ENCODE data around the gene ART3.

Gene ART3

DNA sequence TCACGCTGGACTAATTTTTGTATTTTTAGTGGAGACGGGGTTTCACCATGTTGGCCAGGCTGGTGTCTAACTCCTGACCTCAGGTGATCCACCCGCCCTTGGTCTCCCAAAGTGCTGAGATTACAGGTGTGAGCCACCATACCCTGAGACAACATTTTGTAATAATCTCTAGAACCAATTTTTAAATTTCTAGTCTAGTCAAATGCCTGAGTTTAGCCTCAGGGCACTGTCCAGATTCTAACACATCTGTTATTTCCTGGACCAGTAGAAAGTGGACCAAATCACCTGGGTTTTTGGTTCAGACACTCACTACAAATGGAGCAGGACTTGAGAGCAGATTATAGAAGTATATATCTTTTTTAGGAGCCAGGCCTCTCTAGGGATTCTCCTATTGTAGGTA, 21.6 kb downstream of the ART3 start:
- no peak for DNase-seq (ENCODE audit: low spot score)
- no peak overlapping the region for H3K27ac ChIP-seq
- TF ChIP-seq, protein P1, sequence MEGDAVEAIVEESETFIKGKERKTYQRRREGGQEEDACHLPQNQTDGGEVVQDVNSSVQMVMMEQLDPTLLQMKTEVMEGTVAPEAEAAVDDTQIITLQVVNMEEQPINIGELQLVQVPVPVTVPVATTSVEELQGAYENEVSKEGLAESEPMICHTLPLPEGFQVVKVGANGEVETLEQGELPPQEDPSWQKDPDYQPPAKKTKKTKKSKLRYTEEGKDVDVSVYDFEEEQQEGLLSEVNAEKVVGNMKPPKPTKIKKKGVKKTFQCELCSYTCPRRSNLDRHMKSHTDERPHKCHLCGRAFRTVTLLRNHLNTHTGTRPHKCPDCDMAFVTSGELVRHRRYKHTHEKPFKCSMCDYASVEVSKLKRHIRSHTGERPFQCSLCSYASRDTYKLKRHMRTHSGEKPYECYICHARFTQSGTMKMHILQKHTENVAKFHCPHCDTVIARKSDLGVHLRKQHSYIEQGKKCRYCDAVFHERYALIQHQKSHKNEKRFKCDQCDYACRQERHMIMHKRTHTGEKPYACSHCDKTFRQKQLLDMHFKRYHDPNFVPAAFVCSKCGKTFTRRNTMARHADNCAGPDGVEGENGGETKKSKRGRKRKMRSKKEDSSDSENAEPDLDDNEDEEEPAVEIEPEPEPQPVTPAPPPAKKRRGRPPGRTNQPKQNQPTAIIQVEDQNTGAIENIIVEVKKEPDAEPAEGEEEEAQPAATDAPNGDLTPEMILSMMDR (IDR thresholded peaks at IDR 0.05): no peak
- no peak overlapping the region for H3K4me3 ChIP-seq

DNA sequence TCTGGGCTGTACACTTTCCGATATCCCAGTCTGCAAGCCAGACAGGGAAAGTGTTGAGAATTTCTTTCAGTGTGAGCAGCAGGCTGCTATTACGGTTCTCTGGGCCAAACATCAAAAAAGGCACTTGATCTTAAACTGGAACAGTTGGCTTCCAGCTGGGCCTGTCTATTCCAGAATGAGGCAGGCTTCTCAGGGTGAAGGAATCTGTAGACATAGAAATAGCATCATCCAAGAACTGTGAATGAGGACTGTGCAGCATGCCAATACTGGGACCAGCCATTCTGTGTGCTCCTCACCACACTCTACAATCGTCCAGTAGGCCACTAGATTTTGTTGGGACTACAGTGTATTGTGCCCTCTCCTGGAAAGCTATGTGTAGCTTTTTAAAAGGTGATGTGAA, 31.1 kb downstream of the ART3 start:
- DNase-seq (ENCODE audit: low spot score): no peak
- TF ChIP-seq, protein P1 (IDR thresholded peaks at IDR 0.05): no peak
- H3K27ac ChIP-seq: no peak overlapping the region

GRCh38 chr4:76106442-76106841, 31.9 kb downstream of the ART3 start:
- Histone ChIP-seq H3K27ac (no peak overlapping the region), H3K4me3 (no peak overlapping the region)
- TF ChIP-seq, protein P1 (IDR thresholded peaks at IDR 0.05): no peak
- DNase-seq (ENCODE audit: low spot score): no peak

More for the DNA sequence above, 31.1 kb downstream of the ART3 start:
- H3K4me3 ChIP-seq: no peak overlapping the region

- TF ChIP-seq, protein P1 (IDR thresholded peaks at IDR 0.05): no peak
- no peak for DNase-seq (ENCODE audit: low spot score)
- H3K4me3 ChIP-seq: no peak overlapping the region
- no peak overlapping the region for H3K27ac ChIP-seq
These were observed 34.1 kb downstream of the ART3 start for GRCh38 chr4:76108467-76109181.

DNA sequence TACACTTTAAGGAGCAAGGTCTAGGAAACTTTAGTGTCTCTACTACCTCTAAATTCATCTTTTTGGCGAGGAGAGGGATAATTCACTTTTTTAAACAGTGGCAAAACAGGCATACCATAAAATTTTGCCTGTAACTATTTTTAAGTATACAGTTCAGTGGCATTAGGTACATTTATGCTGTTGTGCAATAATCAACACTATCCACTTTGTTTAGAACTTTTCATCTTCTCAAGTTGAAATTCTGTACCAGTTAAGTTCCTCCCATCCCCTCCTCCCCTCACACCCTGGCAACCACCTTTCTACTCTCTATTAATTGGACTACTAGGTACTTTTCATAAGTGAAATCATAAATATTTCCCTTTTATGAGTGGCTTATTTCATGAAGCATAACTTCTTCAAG, 42.3 kb downstream of the ART3 start:
- TF ChIP-seq, protein P1 (IDR thresholded peaks at IDR 0.05): no peak
- no peak for DNase-seq (ENCODE audit: low spot score)
- no peak overlapping the region for H3K4me3 ChIP-seq
- no peak overlapping the region for H3K27ac ChIP-seq

- TF ChIP-seq, protein P1 (IDR thresholded peaks at IDR 0.05): no peak
- Histone ChIP-seq H3K27ac (no peak overlapping the region), H3K4me3 (no peak overlapping the region)
- DNase-seq (ENCODE audit: low spot score): no peak
These were observed 43.0 kb downstream of the ART3 start for GRCh38 chr4:76117536-76117935.

DNA sequence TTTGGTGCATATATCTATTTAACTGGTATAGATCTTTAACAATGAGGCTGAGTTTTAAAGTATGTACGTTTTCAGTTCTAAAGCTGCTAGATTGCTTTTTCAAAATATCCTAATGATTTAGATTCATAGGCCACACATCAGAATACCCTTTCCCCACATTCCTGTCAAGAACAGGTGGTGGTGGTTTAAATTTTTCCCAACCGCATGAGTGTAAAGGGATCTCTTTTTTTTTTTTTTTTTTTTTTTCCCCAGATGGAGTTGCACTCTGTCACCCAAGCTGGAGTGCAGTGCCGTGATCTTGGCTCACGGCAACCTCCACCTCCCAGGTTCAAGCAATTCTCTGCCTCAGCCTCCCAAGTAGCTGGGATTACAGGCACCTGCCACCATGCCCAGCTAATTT, 45.7 kb downstream of the ART3 start:
- no peak overlapping the region for H3K4me3 ChIP-seq
- TF ChIP-seq, protein P1 (IDR thresholded peaks at IDR 0.05): no peak

More for the DNA sequence above, 45.7 kb downstream of the ART3 start:
- no peak overlapping the region for H3K27ac ChIP-seq
- DNase-seq (ENCODE audit: low spot score): no peak
